Prostate gland (tissue), 2 donors: Measurements from ENCODE around the gene EMC9.
"Not testable (repeated sequence)": the region's sequence is repeated elsewhere in the genome, so short reads cannot be mapped to it uniquely, and the experiment has no call there.

Experiments used
- POLR2A ChIP-seq: fragments of 450-650 bp; IDR thresholded peaks from one replicate; pipeline ENCODE4 v1.6.1; 2016; ENCODE audit warnings: antibody characterized with exemption, mild to moderate bottlenecking
- POLR2AphosphoS5 ChIP-seq: sonication (generic); formaldehyde crosslinking; IDR thresholded peaks from one replicate; pipeline ENCODE4 v1.6.1; 2017; ENCODE audit warnings: antibody characterized with exemption
- TF ChIP-seq, protein P1 (sequence below), 4 experiments: fragments of 200-600 bp in 2 of 4; fragments of 450-650 bp in 2 of 4; sonication (generic) in 2 of 4; IDR thresholded peaks; 1 replicate in 3 of 4; 2 replicates in 1 of 4; pipeline ENCODE4 v1.5.1; 2016 to 2019; ENCODE audit warnings: antibody characterized with exemption in 4 of 4, mild to moderate bottlenecking in 2 of 4, moderate library complexity in 2 of 4

DNA sequence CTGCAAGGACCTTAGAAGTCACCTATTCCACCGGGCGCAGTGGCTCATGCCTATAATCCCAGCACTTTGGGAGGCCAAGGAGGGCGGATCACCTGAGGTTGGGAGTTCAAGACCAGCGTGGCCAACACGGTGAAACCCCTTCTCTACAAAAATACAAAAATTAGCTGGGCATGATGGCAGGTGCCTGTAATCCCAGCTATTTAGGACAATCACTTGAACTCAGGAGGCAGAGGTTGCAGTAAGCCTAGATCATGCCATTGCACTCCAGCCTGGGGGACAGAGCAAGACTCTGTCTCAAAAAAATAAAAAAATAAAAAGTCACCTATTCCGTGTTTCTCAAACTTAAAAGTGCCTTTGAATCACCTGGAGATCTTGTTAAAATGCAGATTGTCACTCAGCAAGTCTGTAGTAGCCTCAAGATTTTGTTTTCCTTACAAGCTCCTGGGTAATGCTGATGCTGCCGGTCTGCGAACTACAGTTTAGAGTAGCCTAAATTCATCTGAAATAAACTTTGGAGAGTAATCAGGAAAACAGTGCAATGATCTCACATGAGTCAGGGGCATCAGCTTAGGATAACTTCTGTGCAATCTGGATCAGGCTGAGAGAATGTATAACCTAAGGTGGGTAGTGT lies 35.7 kb downstream of the EMC9 start:
- TF ChIP-seq, protein P1, sequence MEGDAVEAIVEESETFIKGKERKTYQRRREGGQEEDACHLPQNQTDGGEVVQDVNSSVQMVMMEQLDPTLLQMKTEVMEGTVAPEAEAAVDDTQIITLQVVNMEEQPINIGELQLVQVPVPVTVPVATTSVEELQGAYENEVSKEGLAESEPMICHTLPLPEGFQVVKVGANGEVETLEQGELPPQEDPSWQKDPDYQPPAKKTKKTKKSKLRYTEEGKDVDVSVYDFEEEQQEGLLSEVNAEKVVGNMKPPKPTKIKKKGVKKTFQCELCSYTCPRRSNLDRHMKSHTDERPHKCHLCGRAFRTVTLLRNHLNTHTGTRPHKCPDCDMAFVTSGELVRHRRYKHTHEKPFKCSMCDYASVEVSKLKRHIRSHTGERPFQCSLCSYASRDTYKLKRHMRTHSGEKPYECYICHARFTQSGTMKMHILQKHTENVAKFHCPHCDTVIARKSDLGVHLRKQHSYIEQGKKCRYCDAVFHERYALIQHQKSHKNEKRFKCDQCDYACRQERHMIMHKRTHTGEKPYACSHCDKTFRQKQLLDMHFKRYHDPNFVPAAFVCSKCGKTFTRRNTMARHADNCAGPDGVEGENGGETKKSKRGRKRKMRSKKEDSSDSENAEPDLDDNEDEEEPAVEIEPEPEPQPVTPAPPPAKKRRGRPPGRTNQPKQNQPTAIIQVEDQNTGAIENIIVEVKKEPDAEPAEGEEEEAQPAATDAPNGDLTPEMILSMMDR (IDR thresholded peaks at IDR 0.05): not testable (repeated sequence)
- TF ChIP-seq POLR2A, POLR2AphosphoS5: not testable (repeated sequence)
